DND-41 (cell line): Measurements from ENCODE around the gene LDB2.

ENCODE experiments used
- ATAC-seq: fragments of 200-7000 bp; cut with Tn5 transposase; 3 replicates; pipeline ENCODE4 v1.9.1; 2021; ENCODE audit warnings: low read depth; ENCODE audit not compliant: insufficient read depth
- DNase-seq: peaks from one replicate; pipeline ENCODE4 v3.0.0-alpha.2; 2020
- H2AFZ ChIP-seq: 2 replicates; pipeline ENCODE4 v1.6.0; 2012; ENCODE audit warnings: low read depth, low read length
- H3K27ac ChIP-seq: 2 replicates; pipeline ENCODE4 v1.5.1; 2012; ENCODE audit warnings: low read length, inconsistent platforms
- H3K27me3 ChIP-seq: fragments of 200-600 bp; sonication (generic); 2 replicates; pipeline ENCODE4 v1.6.0; 2012; ENCODE audit warnings: low read length, mild to moderate bottlenecking, inconsistent platforms; ENCODE audit not compliant: insufficient read depth, poor library complexity
- H3K36me3 ChIP-seq: 2 replicates; pipeline ENCODE4 v1.5.1; 2012; ENCODE audit warnings: low read length, inconsistent platforms; ENCODE audit not compliant: insufficient read depth
- H3K4me1 ChIP-seq: 2 replicates; pipeline ENCODE4 v1.5.1; 2012; ENCODE audit warnings: mild to moderate bottlenecking, low read length; ENCODE audit not compliant: insufficient read depth
- H3K4me2 ChIP-seq: 2 replicates; pipeline ENCODE4 v1.6.0; 2012; ENCODE audit warnings: mild to moderate bottlenecking, moderate library complexity, low read length, inconsistent platforms; ENCODE audit not compliant: insufficient read depth
- H3K4me3 ChIP-seq, 2 experiments: fragments of 200-600 bp in 1 of 2; shearing (Covaris generic) in 1 of 2; 2 replicates each; pipeline ENCODE4 v1.5.1; 2012 to 2016; ENCODE audit warnings: inconsistent platforms in 2 of 2, low read length in 2 of 2, mild to moderate bottlenecking in 2 of 2, low read depth in 1 of 2, moderate library complexity in 1 of 2
- H3K79me2 ChIP-seq: 2 replicates; pipeline ENCODE4 v1.6.0; 2012; ENCODE audit warnings: low read length, inconsistent platforms; ENCODE audit not compliant: insufficient read depth
- H3K9ac ChIP-seq: 2 replicates; pipeline ENCODE4 v1.6.0; 2012; ENCODE audit warnings: low read depth, mild to moderate bottlenecking, inconsistent platforms, low read length, moderate library complexity
- H3K9me3 ChIP-seq: 2 replicates; pipeline ENCODE4 v1.5.1; 2012; ENCODE audit warnings: low read length, moderate library complexity, mild to moderate bottlenecking, inconsistent platforms; ENCODE audit not compliant: insufficient read depth, severe bottlenecking
- H4K20me1 ChIP-seq: 2 replicates; pipeline ENCODE4 v1.6.0; 2012; ENCODE audit warnings: low read length; ENCODE audit not compliant: insufficient read depth
- CTCF ChIP-seq: IDR thresholded peaks from 2 replicates; pipeline ENCODE4 v1.5.1; 2012; ENCODE audit warnings: borderline replicate concordance, low read length, moderate library complexity, mild to moderate bottlenecking; ENCODE audit not compliant: poor library complexity, severe bottlenecking; ENCODE audit errors: extremely low read depth
- EZH2 ChIP-seq: IDR thresholded peaks from 3 replicates; pipeline ENCODE4 v1.6.1; 2012; ENCODE audit warnings: borderline replicate concordance, low read depth, mild to moderate bottlenecking, moderate library complexity, low read length, inconsistent platforms; ENCODE audit not compliant: severe bottlenecking

Gene LDB2

DNA sequence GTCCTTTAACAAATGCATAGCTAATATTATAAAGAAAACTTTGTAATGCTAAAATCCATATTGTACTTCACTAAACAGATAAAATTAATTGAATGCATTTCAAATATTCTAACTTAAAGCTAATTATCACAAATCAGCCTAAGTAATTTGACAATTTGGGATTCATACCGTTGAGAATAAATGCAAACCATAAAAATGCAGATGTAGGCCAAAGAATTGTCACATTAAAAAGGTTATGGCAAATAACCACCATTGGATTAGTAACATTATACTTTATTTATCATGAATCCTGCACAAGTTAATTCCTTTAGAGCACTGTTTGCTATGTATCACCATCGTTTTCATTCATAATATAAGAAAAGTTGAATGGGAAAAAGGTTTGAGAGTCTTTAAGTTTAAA lies 301.0 kb downstream of the LDB2 start:
- Histone ChIP-seq H3K4me2 (no peak overlapping the region), H2AFZ (no peak overlapping the region), H3K4me1 (no peaks in the 10 kb centered on the region), H3K4me3 (no peak overlapping the region), H3K9ac (no peak overlapping the region), H3K9me3 (no peaks in the 10 kb centered on the region), H3K36me3 (no peaks in the 10 kb centered on the region), H3K27ac (no peak overlapping the region), H4K20me1 (no peaks in the 10 kb centered on the region), H3K79me2 (no peaks in the 10 kb centered on the region), H3K27me3 (peaks cover 2% of the 10 kb centered on the region)
- ATAC-seq, result no peak
- no peak for TF ChIP-seq EZH2
- no peak for TF ChIP-seq CTCF
- no peak for DNase-seq

- H3K9me3 ChIP-seq, result no peaks in the 10 kb centered on the region
- no peak overlapping the region for H3K27ac ChIP-seq
- no peaks in the 10 kb centered on the region for H3K36me3 ChIP-seq
- TF ChIP-seq EZH2 (no peak), CTCF (no peak)
- no peaks in the 10 kb centered on the region for H3K79me2 ChIP-seq
- no peak overlapping the region for H2AFZ ChIP-seq
- H3K9ac ChIP-seq, result no peak overlapping the region
- peaks cover 2% of the 10 kb centered on the region for H3K27me3 ChIP-seq
- H3K4me2 ChIP-seq, result no peak overlapping the region
- H3K4me3 ChIP-seq, result no peak overlapping the region
- no peaks in the 10 kb centered on the region for H4K20me1 ChIP-seq
- ATAC-seq (no peak), DNase-seq (no peak)
- no peaks in the 10 kb centered on the region for H3K4me1 ChIP-seq
Observed at GRCh38 chr4:16596267-16596666, 302.2 kb downstream of the LDB2 start.

DNA sequence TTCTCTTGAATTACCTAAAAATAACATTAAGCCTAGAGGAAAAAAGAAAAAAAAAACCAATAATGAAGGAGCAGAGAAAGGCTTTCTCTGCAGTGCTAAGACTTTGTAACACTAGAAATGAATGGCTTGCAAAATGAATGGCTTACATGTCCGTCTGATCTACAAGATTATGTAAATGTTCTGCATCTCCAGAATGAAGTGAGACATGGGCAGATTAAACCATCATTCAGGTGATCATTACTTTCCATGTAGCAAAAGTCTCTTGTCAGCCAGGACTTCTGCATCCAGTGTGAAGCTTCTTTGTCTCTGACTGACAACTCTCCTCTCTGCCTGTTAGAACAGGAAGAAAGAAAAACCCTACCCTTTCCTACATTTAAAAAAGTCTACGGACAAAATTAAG lies 304.3 kb downstream of the LDB2 start:
- no peaks in the 10 kb centered on the region for H3K36me3 ChIP-seq
- ATAC-seq (no peak), DNase-seq (no peak)
- no peaks in the 10 kb centered on the region for H3K4me1 ChIP-seq
- H3K9ac ChIP-seq, result no peak overlapping the region
- H3K9me3 ChIP-seq, result no peaks in the 10 kb centered on the region
- H3K4me2 ChIP-seq, result no peak overlapping the region
- TF ChIP-seq EZH2, result no peak
- no peak for TF ChIP-seq CTCF
- no peaks in the 10 kb centered on the region for H3K79me2 ChIP-seq
- peaks cover 2% of the 10 kb centered on the region for H3K27me3 ChIP-seq
- no peak overlapping the region for H3K4me3 ChIP-seq
- no peaks in the 10 kb centered on the region for H4K20me1 ChIP-seq
- no peak overlapping the region for H3K27ac ChIP-seq
- no peak overlapping the region for H2AFZ ChIP-seq

DNA sequence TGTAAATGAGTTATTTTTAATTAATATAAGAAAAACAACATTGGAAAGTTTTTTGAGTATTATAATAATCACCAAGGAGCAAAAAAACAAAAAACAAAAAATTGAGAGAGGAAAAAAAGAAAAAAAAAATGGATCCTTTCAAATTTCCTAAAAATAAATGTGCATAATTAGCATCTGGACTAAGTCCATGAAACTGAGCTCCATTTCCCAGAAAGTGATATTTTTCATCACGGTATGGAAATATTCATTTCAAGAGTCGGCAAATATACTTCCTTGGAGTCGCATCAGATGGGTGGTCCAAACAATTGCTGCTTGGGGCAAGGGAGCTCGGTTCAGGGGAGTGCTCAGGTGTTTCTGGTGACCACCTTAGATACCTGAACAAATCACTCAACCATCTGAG lies 305.1 kb downstream of the LDB2 start:
- no peak overlapping the region for H3K9ac ChIP-seq
- H4K20me1 ChIP-seq, result no peaks in the 10 kb centered on the region
- no peak for TF ChIP-seq EZH2
- TF ChIP-seq CTCF, result no peak
- H3K27ac ChIP-seq, result no peak overlapping the region
- no peak for ATAC-seq
- peaks cover 2% of the 10 kb centered on the region for H3K27me3 ChIP-seq
- H3K4me1 ChIP-seq, result no peaks in the 10 kb centered on the region
- H3K9me3 ChIP-seq, result no peaks in the 10 kb centered on the region
- no peak overlapping the region for H3K4me3 ChIP-seq
- no peak for DNase-seq
- H2AFZ ChIP-seq, result no peak overlapping the region
- H3K36me3 ChIP-seq, result no peaks in the 10 kb centered on the region
- no peaks in the 10 kb centered on the region for H3K79me2 ChIP-seq
- no peak overlapping the region for H3K4me2 ChIP-seq
